GM18858 (cell line): Measurements from ENCODE around the gene LMTK3.

Source experiments
- ATAC-seq: cut with Tn5 transposase; IDR thresholded peaks from one replicate; pipeline ENCODE4 v1.9.1; 2021; ENCODE audit not compliant: unreplicated experiment

The LMTK3 gene

DNA sequence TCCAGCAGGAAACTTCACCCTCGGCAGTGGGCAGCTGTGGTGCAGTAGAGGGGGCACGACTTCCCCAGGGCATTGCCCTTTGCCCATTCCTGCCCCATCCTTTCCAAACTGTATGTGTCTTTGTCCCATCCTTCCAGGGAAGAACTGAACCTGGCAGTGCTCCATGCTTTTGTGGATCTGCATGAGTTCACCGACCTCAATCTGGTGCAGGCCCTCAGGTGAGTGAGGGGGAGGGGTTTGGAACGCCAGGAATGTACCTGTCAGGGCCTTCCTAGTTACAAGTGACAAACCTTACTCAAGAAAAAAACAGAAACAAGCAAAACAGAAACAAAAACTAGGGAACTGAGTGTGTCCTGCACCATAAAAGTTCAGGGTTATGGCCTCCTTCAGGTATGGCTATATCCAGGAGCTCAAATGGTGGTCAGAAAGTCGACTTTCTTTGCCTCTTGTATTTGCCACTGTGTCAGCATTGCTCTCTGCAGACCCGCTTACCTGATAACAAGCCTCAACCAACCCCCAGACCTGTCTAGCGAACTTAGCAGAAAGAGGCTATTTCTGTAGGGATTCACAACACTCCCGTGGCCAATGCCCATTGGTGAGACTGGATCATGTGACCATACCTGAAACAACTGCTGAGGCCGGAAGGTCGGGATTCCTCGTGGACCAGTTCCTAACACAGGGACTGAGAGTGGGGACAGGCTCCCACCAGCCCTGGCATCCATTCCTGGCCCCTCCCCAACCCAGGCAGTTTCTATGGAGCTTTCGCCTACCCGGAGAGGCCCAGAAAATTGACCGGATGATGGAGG is 38.3 kb downstream of the LMTK3 start:
- ATAC-seq, result no peak

DNA sequence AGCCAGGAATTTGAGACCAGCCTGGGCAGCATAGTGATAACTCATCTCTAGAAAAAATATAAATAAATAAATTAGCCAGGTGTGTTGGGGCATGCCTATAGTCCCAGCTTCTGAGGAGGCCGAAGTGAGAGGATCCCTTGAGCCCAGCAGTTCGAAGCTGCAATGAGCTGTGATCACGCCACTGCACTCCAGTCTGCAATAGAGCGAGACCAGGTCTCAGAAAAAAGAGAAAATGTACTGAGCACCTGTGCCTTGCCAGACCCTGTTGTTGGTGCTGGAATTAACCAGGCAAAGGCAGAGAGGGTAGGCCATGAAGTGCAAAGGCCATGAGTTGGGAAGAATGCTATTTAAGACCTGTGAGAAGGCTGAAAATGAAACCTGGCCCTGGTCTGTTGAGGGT is 39.8 kb downstream of the LMTK3 start:
- ATAC-seq, result no peak

DNA sequence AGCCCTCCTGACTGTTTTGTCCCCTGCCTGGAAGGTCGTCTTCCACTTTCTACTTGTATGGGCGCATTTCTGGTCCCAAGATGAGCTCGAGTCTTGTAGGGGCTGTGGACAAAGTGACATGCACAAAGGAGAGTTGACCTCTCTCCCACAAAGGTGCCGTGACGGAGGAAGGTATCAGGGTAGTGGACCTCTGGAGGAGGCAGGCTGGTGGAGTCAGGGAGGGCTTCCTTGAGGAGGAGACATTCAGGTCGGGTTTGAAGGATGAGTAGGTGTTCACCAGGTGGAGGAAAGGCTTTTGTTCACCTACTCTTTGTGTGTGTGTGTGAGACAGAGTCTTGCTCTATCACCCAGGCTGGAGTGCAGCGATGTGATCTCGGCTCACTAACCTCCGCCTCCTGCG is 40.8 kb downstream of the LMTK3 start:
- ATAC-seq, result no peak

DNA sequence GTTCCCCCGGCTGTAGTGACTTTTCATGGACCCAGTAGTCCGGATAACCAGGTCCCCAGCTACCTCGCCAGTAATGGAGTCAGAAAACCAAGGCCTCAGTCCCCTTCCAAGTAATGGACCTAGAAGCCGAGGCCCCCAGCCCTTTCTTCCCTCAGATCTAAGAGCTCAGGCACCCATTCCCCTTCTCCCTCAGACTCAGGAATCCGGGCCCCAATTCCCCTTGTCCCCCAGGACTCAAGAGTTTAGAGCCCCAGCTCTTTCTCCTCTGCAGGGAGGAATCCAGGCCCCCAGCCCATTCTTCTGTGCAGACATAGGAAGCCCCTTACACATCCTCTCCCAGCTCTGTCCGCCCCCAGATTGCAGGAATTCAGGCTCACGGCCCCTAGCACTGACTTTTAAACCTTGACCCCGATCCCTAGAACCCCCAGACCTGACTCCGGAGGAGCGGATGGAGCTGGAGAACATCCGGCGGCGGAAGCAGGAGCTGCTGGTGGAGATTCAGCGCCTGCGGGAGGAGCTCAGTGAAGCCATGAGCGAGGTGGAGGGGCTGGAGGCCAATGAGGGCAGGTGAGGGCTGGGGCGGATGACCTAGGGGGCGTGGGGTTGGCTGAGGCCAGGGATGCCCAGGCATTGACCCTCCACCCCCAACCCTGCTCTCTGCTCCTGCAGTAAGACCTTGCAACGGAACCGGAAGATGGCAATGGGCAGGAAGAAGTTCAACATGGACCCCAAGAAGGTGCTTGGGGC is 41.5 kb downstream of the LMTK3 start:
- ATAC-seq, result no peak

DNA sequence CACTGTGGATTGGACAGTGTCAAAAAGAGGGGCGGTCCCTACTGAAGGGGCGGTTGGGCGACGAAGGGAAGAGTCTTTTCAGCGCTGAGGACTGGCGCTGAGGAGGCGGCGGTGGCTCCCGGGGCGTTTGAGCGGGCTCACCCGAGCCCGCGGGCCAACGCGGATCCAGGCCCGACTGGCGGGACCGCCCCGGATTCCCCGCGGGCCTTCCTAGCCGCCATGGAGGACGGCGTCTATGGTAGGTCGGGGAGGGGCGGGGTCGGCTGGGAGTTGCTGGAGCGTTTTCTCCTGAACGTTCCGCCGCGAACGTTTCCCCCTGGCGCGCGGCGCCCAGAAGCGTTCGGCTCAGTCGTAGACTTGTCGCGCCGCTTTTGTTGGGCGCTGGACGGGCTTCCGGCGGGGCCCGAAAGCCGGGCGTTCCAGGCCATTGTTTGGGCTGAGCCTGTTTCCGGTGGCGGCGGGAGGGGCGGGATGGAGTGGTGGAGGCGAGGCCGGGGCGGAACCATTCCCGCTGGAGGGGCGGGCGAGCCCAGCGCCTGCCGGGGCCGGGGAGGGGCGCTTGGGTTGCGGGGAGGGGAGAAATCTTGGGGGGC is 42.2 kb downstream of the LMTK3 start, which contains the start of gene CYTH2:
Gene CYTH2, plus strand, starts transcription at position 81 of the 593 bp plus-strand sequence. Its CDS starts 139 bp downstream, at position 220.
- ATAC-seq, result peak; percentile 3

DNA sequence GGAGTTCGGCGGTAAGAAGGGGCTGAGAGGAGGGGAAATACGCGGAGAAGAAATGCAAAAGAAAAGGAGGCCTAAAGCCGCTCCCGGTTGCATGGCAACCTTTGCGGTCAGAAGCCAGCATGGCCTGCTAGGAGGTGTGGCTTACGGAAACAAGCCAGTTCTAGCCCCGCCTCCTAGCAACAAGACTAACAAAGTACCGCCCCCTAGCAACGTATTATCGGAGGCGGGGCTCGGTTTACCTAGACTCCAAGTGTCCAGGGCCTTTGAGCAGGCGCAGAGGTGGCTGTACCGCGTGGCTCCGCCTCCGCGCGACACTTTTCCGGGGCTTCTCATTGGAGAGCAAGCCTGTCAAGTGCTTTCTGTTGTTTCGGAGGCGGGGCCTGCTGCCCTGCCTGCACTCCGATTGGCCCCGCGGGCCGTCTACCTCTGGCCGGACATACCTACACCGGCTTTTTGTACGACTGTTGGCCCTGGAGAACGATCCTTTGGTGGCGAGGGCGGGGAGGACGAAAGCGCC is 42.8 kb downstream of the LMTK3 start:
- ATAC-seq, result peak; percentile 84

DNA sequence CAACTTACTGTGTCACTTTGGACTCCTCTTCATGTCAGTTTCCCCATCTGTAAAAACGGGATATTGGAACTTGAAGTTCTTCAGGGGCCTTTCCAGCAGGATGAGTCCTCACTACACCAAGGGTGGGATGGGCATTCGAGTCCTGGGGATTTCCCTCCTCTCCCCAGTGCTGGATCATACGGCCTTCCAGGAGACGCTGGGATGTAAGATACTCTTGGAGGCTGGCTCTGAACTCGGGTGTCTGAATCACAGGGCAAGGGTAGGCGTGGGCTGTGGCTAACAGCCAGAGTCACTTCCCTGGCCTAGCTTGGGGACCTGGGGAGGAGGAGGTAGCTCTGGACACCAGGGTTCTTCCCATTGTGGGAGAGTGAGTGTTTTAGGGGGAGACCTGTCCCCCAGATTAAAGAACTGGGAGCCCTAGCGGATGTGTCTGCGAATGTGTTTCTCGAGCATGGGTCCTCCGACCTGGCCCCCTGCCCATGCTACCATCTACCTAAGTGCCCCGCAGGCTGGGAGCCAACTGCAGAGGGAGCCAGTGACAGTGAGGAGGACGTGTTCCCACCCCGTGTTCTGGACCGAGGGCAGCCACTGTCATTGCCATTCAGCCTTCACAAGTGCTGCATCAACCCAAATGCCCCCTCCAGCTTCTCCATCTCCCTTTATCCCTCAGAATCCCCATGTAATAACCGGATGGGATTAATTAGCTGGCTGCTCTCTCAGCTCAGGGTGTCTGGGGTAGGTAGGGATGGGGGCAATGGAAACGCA is 44.9 kb downstream of the LMTK3 start:
- ATAC-seq, result no peak

DNA sequence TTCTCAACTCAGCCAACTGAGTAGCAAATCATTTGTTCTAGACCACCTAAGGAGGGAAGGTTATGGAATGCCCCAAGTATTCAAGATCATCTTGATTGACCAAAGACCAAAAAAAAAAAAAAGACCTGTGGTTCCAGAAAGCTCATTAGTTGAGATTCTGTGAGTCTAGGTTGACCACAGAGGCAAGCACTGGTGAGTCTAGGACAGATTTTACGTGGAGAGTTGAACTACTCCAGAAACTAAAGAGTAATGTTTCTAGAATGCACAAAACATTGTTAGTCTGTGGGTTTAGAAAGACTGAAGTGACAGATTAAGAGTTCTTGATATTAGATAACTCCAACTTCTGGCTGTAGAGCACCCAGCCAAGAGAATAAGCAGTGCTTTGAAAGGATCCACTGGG is 46.4 kb downstream of the LMTK3 start:
- ATAC-seq, result no peak

DNA sequence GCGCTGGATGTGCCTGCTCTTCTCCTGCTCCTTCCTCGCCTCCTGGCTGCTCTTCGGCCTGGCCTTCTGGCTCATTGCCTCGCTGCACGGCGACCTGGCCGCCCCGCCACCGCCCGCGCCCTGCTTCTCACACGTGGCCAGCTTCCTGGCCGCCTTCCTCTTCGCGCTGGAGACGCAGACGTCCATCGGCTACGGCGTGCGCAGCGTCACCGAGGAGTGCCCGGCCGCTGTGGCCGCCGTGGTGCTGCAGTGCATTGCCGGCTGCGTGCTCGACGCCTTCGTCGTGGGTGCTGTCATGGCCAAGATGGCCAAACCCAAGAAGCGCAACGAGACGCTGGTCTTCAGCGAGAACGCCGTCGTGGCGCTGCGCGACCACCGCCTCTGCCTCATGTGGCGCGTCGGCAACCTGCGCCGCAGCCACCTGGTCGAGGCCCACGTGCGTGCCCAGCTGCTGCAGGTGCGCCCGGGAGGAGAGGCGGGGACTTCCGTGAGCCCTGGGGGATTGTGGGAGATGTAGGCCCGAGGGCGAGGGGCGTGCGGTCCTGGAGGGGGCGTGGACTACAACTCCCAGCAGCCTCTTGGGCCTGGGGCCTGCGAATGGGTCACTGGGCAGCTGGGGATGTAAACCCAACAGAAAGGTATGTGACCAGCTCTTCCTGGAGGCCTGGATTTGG is 49.5 kb downstream of the LMTK3 start:
- no peak for ATAC-seq

DNA sequence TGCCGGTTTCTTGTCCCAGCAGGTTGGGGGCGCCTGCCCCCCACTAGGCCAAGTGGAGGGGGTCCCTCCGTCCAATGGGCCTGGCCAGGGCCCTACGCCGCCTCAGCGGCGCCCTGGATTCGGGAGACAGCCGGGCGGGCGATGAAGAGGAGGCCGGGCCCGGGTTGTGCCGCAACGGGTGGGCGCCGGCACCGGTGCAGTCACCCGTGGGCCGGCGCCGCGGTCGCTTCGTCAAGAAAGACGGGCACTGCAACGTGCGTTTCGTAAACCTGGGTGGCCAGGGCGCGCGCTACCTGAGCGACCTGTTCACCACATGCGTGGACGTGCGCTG is 50.0 kb downstream of the LMTK3 start:
- ATAC-seq, result no peak

DNA sequence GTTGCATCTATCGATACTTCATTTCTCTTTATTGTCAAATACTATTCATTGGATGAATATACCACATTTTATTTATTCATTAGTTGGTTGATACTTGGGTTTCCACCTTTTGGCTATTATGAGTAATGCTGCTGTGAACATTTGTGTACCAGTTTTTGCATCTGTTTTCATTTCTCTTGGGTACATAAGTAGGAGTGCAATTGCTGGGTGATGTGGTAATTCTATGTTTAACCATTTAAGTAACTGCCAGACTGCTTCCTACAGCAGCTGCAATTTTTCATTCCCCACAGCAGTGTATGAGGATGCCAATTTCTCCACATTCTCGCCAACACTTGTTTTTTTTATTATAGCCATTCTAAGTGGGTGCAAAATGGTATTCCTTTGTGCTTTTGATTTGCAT is 53.6 kb downstream of the LMTK3 start:
- ATAC-seq, result no peak

DNA sequence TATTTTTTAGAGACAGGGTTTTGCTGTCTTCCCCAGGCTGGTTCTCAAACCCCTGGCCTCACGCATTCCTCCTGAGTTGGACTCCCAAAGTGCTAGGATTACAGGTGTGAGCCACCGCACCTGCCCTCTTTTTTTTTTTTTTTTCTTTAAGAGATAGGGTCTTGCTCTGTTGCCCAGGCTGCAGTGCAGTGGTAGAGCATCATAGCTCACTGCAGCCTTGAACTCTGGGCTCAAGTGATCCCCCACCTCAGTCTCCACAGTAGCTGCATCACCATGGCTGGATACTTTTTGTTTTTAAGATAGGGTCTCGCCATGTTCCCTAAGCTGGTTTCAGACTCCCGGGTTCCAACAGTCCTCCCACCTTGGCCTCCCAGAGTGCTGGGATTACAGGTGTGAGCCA is 54.8 kb downstream of the LMTK3 start:
- no peak for ATAC-seq

DNA sequence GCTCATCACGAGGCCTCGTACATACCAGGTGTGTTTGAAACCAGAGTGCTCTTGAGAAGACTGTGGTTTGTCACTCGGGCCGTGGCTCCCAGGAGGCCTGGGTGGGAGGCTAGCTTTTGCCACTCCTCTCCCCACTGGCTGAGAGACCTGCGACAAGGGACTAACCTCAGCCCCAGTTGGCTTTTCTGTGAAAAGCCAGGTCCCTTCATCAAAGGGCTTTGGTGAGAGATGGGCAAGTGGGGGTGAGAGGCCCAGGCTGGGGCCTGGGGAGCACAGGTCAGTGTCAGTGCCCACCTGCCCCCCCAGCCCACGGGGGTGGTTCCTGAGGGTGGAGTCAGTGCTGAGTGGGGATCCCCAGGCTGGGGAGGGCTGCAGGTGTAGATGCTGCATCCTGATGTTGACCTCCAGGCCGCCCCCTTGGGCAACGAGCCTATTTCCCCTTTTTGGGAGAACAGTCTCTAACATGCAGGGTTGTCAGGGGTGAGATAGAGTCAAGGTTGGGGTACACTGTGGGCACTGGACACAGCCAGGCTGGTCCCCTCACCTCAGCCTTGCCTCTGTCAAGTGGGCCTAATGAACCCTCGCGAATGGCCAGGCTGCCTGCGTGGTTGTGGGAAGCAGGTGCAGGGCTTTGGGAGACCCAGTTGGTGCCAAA is 55.6 kb downstream of the LMTK3 start:
- ATAC-seq, result no peak

DNA sequence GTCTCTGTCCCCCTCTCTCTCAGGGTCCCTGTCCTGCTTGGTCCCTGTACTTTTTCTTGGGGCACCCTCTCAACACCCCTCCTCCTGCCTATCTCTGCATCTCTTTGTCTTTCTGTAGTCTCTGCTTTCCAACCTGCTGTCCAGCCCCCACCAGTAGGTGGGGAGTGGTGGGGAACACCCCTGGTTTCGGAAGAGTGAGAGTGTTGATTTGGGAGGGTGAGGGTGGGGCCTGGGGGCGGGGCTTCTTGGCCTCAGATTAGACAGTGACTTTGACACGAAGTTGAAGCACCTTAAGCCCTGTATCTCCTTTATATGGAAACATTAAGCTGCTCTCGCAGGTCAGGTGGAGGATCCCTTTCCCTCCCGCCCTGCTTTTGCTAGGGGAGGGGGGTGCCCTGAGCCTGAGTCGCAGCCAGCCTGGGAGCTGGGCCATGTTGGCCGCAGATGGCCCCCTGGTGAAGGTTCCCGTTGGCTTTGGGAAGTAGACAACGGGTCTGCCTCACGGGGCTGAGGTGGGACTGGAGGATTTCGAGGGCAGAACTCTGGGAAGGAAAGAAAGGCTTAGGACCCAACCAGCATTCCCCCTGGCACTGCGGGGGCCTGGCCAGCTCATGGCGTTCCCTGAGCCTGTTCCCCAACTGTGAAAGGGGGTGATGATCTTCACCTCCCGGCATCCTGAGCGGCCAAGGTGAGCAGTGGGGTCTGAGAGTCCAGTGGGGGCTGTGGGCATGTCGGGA is 56.3 kb downstream of the LMTK3 start, which contains the start of gene KCNJ14:
Gene KCNJ14, plus strand, starts transcription at position 404 of the 737 bp plus-strand sequence. CDS start 6,151 bp downstream, outside the sequence.
- no peak for ATAC-seq

DNA sequence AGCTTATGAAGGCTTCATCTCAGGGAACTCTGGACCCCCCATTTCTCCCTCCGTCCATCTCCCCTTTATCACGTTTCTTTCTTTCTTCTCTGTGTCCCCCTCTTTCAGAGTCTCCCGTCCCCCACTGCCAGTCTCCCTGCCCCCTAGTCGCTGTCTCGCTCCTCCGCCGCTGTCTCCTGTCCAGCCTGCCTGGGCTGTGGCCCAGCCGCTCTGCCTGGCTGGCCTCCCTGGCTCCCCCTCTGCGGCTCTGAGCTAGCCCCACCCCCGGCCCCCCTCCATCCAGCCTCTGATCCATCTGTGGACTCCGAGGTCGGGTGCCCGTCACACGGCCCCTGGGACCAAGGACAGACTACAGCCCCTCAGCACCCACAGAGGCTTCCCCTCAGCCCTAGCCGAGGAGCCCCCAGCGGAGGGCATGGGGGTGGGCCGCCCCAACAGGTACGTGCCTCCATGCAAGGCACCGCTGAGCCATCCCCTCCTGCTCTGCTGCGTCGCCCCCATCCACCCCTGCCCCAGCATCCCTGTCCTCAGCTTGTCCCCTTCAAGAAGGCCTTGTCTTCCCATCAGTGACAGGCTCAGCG is 57.4 kb downstream of the LMTK3 start:
- no peak for ATAC-seq

DNA sequence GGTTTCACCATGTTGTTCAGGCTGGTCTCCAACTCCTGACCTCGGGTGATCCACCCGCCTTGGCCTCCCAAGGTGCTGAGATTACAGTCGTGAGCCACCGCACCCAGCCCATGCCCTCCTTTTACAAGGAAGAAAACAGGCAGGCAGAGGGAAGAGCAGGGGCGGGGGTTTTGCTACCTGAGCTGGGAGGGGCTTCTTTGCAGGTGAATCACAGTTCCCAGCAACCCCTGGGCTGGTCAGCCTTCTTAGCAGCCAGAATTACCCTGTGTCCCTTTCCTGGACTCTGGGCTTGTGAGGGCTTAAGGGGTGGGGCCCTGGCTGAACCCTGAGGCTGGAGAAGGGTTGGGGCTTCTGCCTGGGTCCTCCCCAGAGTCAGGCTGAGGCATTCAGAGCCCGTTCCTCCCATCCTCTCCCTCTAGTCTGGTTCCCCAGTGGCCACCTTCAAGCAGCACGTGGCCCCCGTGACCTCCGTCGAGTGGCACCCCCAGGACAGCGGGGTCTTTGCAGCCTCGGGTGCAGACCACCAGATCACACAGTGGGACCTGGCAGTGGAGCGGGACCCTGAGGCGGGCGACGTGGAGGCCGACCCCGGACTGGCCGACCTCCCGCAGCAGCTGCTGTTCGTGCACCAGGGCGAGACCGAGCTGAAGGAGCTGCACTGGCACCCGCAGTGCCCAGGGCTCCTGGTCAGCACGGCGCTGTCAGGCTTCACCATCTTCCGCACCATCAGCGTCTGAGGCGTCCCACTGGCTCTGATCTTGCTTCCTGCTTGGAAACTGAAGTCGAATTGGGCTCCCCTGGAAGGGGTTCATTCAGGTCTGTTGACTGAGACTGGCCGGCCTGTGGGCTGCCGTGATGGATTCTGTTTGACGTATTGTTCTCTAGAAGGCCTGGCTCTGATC is 59.1 kb downstream of the LMTK3 start:
- no peak for ATAC-seq

DNA sequence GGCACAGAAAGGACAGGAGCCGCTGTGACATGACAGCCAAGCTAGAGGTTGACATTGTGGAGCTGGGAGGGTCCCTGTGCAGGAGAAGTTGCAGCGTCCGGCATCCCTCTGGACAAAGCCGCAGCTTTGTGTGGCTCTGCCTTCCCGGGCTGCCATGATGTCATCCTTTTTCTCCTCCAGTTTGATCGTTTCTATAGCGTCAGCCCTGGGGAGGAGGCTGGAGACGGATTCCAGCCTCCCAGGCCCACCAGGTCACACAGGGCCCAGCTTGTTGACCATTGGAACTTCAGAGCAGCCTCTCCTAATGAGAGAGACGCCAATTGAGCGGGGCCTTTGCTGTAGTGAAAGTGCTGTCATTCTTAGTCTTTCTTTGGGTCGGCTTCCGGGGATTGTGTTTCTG is 60.0 kb downstream of the LMTK3 start:
- no peak for ATAC-seq

DNA sequence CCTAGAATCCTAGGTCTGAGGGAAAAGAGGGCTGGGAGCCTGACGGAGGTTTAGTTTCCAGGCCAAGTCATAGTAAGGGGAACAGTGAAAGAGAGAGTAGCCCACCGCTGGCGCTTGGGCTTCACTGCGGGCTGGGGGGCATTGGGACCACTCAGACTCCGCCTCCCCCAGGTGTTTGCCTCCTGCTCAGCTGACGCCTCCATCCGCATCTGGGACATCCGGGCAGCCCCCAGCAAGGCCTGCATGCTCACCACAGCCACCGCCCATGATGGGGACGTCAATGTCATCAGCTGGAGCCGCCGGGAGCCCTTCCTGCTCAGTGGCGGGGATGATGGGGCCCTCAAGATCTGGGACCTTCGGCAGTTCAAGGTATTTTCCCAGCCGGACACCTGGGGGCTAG is 60.8 kb downstream of the LMTK3 start:
- no peak for ATAC-seq
